HG03103 (cell line): ENCODE data around the gene SLC10A4.
"Not testable (repeated sequence)": the region's sequence is repeated elsewhere in the genome, so short reads cannot be mapped to it uniquely, and the experiment has no call there.

ENCODE experiments used
- ATAC-seq: cut with Tn5 transposase; IDR thresholded peaks from one replicate; pipeline ENCODE4 v1.9.1; 2021; ENCODE audit warnings: low read depth; ENCODE audit not compliant: unreplicated experiment

Gene SLC10A4, protein sequence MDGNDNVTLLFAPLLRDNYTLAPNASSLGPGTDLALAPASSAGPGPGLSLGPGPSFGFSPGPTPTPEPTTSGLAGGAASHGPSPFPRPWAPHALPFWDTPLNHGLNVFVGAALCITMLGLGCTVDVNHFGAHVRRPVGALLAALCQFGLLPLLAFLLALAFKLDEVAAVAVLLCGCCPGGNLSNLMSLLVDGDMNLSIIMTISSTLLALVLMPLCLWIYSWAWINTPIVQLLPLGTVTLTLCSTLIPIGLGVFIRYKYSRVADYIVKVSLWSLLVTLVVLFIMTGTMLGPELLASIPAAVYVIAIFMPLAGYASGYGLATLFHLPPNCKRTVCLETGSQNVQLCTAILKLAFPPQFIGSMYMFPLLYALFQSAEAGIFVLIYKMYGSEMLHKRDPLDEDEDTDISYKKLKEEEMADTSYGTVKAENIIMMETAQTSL

DNA sequence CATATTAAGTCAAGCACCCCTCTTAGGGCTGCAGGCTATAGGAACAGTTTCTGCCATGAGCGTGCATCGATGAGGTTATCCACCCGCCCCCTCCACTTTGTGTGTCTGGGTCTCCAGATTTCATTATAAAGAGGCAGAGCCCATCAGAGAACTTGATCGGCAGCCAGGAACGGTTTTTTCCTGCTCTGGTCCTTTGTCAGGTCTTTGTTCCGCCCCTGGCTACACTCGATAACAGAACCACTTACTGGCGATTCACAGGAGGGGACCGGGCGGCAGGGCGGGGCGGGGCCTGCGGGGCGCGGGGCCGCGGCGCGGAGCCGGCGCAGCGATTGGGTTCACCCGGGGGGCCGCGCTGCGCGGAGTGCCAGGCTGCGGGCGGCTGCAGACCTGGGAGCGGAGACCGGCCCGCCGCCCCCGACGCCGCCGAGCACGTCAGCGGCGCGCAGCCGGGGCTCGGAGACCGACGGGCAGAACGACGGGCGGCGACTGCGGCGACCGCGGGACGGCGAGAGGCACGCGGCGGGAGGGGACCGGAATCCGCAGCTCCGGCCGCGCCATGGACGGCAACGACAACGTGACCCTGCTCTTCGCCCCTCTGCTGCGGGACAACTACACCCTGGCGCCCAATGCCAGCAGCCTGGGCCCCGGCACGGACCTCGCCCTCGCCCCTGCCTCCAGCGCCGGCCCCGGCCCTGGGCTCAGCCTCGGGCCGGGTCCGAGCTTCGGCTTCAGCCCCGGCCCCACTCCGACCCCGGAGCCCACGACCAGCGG is at the start of gene SLC10A4:
Gene SLC10A4, plus strand, starts transcription at position 338 of the 771 bp plus-strand sequence. Its CDS starts 219 bp downstream, at position 557.
- ATAC-seq: no peak

DNA sequence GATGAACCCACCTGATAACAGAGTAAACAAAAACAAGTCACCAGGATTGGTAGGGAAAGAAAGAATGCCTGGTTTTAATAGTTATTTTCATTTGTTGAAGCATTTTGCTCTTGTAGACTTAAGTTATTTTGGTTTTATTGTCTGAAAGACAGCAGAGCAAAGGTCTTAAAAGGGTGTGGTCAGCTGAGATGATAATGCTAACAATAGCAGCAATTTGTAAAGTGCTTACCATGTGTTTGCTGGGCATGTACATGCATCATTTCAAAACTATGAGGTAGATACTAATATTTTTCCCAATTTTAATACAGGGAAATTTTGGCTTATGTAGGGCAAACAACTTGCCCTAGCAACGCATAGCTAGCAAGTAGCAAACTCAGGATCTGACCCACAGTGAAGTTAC is 46.8 kb upstream of the SLC10A4 start:
- no peak for ATAC-seq

DNA sequence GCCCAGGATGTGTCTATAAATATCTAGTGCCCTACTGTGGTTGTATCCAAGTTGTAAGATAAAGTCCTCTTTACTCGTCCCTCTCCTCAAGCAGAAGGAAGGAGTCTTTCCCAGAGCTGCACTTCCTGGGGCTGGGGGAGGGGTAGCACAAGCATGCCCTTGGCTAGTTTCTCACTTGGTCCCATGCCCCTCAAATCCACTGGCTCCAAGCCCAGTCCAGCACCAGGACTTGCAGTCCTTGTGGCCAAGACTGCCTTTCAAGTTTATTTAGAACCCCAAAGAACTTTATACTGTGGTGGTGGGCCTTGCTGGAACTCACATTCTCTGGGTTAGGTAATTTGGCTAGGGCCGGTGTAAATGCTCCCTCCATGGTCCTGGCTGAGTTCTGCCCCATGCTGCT is 43.2 kb upstream of the SLC10A4 start:
- ATAC-seq: no peak

DNA sequence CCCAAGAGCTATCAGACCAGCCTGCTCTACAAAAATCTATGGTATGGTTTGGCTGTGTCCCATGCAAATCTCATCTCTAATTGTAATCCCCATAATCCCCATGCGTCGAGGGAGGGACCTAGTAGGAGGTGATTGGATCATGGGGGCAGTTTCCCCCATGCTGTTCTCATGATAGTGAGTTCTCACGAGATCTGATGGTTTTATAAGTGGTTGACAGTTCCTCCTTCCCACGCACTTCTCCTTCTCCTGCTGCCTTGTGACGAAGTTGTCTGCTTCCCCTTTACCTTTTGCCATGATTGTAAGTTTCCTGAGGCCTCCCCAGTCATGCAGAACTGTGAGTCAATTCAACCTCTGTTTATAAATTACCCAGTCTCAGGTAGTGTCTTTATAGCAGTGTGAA is 42.2 kb upstream of the SLC10A4 start:
- not testable (repeated sequence) for ATAC-seq

DNA sequence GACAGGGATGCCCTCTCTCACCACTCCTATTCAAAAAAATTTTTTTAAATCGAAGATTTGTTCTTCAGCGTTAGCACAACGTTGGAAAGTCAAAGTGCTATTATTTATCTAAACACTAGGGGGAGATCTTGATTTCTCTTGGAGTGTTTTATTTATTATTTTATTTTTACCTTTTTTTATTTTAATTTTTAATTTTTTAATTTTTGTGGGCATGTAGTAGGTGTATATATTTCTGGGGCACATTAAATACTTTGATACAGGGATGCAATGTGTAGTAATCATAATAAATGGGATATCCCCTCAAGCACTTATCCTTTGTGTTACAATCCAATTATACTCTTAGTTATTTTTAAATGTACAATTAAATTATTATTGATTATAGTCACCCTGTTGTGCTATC is 37.4 kb upstream of the SLC10A4 start:
- ATAC-seq: no peak

DNA sequence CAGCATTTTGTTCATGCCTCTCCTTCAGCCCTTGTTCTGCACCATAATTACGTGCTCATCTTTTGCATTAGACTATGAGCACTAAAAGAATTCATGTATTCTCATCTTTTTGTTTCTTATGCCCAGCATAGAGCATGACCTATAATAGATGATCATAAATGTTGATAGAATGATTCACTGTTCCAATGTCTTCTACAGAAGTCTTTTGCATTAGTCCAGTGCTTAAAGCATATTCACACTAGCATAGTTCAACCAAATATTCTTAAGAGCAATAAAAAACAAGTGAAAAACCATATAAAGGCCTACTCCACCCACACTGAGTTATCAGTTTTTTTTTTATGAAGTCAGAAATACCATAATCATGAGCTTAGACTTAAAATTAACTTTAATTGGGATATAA is 36.5 kb upstream of the SLC10A4 start:
- ATAC-seq: no peak

DNA sequence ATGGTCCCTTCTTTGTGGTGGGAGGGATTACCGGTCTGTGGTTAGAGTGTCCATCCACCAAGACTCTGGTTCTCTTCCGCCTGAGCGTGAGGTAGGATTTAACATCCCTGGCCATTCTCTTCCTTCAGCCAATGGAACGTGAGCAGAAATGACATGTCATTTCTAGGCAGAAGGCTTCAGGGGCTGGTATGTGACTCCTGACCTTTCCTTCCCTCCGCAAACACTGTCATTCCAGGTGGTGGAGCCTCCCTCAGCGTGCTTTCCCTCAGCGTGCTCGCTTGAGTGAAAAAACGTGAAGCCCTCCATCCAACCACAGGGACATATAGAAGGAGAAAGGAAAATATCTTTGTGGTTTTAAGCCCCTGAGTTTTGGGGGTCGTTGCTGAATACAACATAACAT is 34.0 kb upstream of the SLC10A4 start:
- no peak for ATAC-seq

DNA sequence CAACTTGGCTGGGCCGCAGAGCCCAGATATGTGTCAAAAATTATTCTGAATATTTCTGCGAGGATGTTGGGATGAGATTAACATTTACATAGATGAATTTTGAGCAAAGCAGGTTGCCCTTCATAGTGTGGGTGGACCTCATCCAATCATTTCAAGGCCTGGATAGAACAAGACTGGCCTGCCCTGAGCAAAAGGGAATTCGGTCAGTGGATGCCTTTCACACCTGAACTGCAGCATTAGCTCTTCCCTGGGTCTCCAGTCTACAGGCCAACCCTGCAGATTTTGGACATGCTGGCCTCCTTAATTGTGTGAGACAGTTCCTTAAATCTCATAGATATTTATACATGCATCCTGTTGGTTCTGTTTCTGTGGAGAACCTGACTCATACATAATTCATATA is 32.4 kb upstream of the SLC10A4 start:
- no peak for ATAC-seq

DNA sequence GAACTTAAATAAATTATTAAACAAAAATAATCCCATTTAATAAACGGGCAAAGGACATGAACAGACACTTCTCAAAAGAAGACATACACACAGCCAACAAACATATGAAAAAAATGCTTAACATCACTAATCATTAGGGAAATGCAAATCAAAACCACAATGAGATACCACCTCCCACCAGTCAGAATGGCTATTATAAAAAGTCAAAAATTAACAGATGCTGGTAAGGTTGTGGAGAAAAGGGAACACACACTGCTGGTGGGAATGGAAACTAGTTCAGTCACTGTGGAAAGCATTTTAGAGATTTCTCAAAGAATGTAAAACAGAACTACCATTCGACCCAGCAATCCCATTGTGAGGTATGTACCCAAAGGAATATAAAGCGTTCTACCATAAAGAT is 31.5 kb upstream of the SLC10A4 start:
- not testable (repeated sequence) for ATAC-seq

DNA sequence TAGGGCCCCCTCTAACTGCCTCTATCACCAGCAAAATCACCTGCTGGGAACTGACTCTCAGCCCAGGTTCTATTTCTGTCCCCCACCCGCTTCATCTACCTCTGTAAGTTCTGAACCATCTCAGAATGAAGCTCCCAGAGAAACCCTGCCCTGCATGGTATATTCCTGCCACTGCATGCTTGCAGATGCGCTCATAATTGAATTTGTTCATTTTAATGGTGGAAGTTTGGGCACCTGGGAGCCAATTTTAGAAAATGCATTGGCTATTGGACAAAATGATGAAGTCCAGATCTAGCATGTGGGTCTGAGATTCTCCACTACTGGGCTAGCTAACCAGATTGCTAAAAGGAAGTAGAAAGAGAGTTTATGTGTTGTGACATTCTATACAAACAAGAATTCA is 28.6 kb upstream of the SLC10A4 start:
- no peak for ATAC-seq

DNA sequence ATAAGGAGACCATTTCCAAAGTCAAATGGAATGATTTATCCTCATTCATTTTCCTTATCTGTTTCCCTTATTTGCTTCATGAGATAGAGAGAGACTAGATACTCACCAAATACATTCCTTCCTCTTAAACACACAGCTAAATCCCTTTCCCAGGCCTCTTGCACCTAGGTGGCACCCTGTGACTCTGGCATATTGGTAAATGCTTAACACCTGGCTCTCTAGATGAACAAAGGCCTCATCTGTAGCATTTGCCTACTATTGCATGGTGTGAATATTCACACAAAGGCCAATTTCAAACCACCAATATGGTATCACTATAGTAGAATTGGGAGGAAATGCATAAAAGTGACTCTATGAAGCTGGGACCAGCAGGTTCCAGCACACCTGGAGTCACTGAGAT is 22.1 kb upstream of the SLC10A4 start:
- no peak for ATAC-seq

DNA sequence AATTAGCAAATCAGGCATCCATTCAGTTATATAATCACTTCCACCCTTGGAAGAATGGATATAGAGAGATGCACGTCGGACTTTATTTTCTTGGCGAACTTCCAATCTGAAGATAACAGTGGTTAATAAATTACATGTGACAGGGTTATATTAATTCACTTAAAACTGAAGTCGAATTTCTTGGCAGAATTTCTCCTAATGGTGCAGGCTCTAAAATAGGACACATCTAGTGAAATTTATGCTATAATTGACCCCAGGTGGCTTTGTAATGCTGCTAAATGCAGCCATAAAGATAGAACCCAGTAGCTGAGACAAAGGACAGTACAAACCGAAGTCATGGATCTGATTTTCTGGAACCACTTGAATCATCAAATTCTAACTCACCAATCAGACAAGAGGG is 20.8 kb upstream of the SLC10A4 start:
- ATAC-seq: no peak

DNA sequence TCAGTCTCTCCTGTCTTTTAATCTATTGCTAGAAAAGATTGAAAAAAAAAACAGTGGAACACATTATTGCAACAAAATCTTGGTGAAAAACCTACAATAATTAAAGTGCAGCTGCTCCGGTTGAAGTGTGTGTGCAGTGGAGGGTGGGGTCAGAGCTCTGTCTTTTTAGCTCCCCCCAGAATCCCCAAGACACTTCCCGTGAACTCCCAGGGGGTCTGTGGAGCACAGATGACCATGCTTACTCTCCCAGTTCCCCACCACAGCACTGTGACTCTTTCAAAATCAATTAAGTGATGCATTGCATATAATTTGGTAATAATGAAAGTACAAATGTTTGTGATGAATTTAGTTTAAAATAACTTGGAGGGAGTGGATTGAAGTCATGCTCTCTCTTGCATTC is 15.7 kb upstream of the SLC10A4 start:
- ATAC-seq: no peak

DNA sequence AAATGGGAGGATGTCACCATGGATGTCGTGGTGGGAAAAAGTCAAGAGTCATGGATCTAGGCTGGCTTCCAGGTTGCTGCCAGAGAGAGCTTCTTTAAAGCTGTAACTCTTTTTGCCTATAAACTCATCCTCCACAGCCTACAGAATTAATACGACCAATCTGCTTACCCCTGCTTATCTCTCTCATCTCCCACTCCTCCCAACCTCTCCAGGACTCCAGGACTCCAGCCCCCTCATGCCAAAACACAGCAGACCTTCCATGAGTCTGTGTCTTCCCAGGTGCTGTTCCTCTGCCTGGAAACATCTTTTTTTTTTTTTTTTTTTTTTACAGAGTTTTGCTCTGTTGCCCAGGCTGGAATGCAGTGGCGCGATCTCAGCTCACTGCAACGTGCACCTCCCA is 15.3 kb upstream of the SLC10A4 start:
- ATAC-seq: no peak

DNA sequence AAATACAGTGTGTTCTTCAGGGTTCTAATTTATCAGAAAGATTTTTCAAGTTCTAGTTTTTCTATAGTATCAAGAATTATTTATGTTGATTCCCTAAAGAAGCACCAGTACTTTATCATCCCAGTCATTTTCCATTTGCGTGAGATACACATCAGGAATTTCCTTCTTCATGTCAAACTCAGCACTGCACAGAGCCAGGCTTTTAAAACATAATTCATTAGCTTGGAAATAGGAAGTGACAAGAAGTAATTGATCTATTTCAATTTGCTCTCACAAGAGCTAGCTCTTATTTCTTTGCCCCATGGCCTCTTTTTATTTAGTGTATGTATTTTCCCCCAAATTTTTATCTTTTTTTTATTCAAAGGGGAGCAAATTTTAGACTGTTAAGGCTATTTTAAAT is 13.0 kb upstream of the SLC10A4 start:
- no peak for ATAC-seq

DNA sequence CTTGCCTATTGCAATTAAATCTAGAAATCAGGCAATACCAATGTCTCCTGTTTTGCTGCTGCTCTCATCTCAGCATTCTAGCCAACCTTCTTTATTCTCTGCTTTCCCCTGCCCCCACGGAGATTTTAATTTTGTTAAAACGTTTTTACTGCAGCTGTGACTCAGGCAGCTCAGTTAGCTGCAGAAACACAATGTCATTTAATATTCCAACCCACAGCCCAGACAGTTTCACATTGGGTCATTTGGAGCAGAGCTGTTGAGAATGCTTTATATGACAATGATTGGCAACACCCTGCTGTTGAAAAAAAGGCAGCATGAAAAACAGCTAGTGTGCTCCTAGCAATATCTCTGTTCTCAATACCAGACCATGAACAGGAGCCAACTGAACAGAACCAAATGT is 12.6 kb upstream of the SLC10A4 start:
- no peak for ATAC-seq

DNA sequence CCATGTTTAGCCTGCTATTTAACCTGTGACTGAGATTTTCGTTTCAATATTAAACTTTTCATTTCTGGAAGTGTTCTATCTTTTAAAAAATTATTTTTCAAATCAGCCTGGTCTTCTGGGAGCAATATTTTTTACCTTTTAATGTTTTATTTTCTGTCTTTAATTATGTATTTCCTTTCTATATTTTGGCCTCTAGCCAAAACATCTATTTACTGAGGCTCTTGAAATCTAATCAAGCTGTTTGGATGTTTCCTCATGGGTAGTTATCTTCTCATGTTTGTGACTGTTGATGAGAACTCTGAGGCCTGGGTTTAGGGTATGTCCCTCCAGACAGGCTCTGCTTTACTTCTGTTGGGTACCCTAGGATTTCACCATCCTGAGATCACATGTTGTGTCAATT is 10.3 kb upstream of the SLC10A4 start:
- ATAC-seq: no peak

DNA sequence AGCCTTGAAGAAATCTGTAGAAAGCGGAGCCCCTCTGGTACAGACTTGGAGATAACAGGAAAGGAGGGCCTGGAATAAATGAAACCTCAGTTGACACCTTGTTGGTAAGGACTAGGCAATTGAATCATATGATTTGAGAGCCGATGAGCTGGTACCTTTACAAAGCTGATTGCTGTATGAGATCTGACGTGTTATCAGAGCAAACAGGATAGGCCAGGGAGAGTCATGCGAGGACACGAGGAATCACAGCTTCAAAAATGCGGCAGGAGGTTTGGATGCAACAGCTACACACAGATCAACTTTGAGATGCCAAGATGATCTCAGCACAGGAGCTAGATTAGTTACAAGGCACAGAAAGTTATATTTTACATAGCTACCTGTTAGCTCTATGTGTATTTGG is 7.4 kb upstream of the SLC10A4 start:
- ATAC-seq: no peak

DNA sequence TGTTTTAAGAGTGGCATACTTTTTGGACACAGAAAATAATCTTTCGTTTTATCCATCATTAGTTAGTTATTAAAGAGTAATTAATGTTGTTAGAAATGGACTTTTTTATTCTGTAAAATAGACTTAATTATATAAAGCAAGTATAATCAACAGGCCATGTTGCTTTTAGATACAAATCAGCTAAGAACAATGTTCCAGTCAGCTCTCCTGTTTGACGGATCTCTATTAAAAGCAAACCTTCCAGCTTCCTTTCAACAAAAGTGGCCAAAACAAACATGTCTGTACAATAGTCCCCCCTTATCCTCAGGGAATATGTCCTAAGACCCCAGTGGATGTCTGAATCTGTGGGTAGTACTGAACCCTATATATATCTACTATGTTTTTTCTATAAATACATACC is 4.9 kb upstream of the SLC10A4 start:
- no peak for ATAC-seq

DNA sequence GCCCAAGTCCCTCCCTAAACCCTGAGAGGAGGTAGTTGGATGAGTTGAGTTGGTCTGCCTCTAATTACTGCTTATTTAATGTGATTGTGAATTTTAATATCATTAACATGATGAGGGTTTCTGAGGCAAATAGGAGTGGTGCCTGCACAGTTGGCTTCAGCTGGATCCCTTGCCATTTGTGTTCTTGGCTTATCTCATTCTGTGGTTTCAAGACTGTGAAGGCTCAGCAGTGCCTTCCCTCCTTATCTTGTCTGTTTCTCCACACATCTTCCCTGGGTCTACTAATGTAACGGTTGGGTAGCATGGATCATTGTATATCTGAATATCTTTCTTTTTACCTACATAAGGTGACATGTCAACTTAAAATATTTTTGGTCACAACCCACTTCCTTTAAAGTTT is 1.6 kb upstream of the SLC10A4 start:
- ATAC-seq: no peak

DNA sequence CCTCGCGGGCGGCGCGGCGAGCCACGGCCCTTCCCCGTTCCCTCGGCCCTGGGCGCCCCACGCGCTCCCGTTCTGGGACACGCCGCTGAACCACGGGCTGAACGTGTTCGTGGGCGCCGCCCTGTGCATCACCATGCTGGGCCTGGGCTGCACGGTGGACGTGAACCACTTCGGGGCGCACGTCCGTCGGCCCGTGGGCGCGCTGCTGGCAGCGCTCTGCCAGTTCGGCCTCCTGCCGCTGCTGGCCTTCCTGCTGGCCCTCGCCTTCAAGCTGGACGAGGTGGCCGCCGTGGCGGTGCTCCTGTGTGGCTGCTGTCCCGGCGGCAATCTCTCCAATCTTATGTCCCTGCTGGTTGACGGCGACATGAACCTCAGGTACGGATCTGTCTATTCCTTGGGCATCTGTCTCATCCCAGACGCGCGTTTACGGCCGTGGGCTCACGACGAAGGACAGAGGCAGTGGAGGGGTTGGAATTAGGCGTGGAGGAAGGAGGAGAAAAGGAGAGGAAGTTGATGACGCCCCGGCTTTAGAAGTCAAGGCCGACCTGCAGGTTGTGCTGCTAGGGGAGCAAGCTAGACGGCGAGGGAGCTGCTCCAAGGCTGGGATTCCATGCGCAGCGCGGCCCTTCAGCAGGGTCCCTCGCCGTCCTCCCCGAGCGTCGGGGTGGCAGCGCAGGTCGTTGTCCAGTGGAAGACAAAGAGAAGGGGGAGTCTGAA is 792 bp downstream of the SLC10A4 start:
- no peak for ATAC-seq
